ENCODE results near the gene NUDT11. TPM values are rescaled to one million over a fixed set of nuclear protein-coding genes. Genes with fewer than 3 reads are reported as not detected.

Gene NUDT11
- total and polyA plus RNA-seq, 10 of the 15 experiments (the other 5 are each of a cell fraction or from before 2014, with no cell fraction given) = 0.06 TPM; not detected in 9

DNA sequence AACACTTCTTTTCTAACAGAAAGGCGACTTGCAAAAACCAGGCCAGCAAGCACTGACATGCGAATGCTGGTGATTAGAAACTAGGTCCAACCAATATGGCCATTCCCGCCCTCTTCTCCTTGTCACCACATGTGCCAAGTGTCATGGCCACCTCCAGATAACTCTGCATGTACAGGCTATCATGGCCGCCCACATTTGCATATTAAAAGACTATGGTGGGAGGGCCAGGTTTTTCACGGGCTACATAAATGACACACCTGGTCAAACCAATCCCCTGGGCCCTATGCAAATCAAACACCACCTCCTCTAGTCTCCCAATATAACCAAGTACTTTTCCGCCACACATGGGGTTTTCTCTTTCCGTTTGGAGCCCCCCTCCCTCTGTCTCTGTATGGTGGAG, 40.1 kb downstream of the NUDT11 start:
- intact Hi-C loops (cut with micrococcal nuclease; ENCODE audit: unreplicated experiment) = loop anchor here (5.0 kb wide), 1 partner anchor 119 kb away; no protein-coding TSS in a partner anchor
- POLR2A ChIA-PET = no interaction called here
- Histone ChIP-seq H2AFZ (ENCODE audit: control insufficient read depth, low read depth, low read length) (no peak overlapping the region), H3K27me3 (replicated peaks in 1 of 2; ENCODE audit: control insufficient read depth in 2 of 2, insufficient read depth in 2 of 2, low read length in 1 of 2) (no peaks in the 10 kb centered on the region), H3K4me1 (ENCODE audit: control insufficient read depth, insufficient read depth, low read length) (no peaks in the 10 kb centered on the region), H3K4me3 (no peak overlapping the region), H3K4me2 (ENCODE audit: control insufficient read depth, insufficient read depth) (no peak overlapping the region), H3K9ac (ENCODE audit: control insufficient read depth, insufficient read depth, low read length) (no peak overlapping the region), H3K36me3 (ENCODE audit: control insufficient read depth in 2 of 2, insufficient read depth in 2 of 2, low read length in 1 of 2) (no peaks in the 10 kb centered on the region), H3K9me3 (replicated peaks; ENCODE audit: control insufficient read depth, insufficient read depth, low read length) (no peaks in the 10 kb centered on the region), H3K79me2 (ENCODE audit: control insufficient read depth, insufficient read depth, low read length) (no peaks in the 10 kb centered on the region), H4K20me1 (ENCODE audit: control insufficient read depth, insufficient read depth) (no peaks in the 10 kb centered on the region), H3K27ac (ENCODE audit: control insufficient read depth, insufficient read depth) (no peak overlapping the region)
- no peak for ATAC-seq
- SMC1A ChIA-PET (ENCODE audit: uncharacterized antibody, unreplicated experiment) = interaction anchor here (0.9 kb wide), 1 partner anchor 14 kb away, joined by 3 read pairs; no protein-coding TSS in a partner anchor
- no peak for DNase-seq (ENCODE audit: low read depth, low spot score)
- no TSS peak for BruUV-seq (replicated peaks)
- RAD21 ChIA-PET (ENCODE audit: unreplicated experiment) = interaction anchor here (0.9 kb wide), 1 partner anchor 120 kb away, joined by 3 read pairs; no protein-coding TSS in a partner anchor
- in situ Hi-C loops (cut with MboI) = no loop called here
- CTCF ChIA-PET = interaction anchor here (1.1 kb wide), 1 partner anchor 120 kb away, joined by 4 read pairs; no protein-coding TSS in a partner anchor
- no peak for FAIRE-seq
- 26% methylated on average over 7 of the region's 7 CpGs for WGBS (ENCODE audit: insufficient coverage, insufficient replicate concordance, low lambda C conversion rate, missing lambda C conversion rate)
- no peak for TF ChIP-seq DPF2 (IDR thresholded peaks at IDR 0.05)
- TF ChIP-seq NFYB (IDR thresholded peaks at IDR 0.05; ENCODE audit: insufficient read depth, low read depth, low read length) = no peak
- TF ChIP-seq YY1 (IDR thresholded peaks at IDR 0.05; ENCODE audit: low read depth, low read length) = 0 out of 2 replicates have a peak, but pooled peaks have one; percentile 27
- TF ChIP-seq, protein P1, sequence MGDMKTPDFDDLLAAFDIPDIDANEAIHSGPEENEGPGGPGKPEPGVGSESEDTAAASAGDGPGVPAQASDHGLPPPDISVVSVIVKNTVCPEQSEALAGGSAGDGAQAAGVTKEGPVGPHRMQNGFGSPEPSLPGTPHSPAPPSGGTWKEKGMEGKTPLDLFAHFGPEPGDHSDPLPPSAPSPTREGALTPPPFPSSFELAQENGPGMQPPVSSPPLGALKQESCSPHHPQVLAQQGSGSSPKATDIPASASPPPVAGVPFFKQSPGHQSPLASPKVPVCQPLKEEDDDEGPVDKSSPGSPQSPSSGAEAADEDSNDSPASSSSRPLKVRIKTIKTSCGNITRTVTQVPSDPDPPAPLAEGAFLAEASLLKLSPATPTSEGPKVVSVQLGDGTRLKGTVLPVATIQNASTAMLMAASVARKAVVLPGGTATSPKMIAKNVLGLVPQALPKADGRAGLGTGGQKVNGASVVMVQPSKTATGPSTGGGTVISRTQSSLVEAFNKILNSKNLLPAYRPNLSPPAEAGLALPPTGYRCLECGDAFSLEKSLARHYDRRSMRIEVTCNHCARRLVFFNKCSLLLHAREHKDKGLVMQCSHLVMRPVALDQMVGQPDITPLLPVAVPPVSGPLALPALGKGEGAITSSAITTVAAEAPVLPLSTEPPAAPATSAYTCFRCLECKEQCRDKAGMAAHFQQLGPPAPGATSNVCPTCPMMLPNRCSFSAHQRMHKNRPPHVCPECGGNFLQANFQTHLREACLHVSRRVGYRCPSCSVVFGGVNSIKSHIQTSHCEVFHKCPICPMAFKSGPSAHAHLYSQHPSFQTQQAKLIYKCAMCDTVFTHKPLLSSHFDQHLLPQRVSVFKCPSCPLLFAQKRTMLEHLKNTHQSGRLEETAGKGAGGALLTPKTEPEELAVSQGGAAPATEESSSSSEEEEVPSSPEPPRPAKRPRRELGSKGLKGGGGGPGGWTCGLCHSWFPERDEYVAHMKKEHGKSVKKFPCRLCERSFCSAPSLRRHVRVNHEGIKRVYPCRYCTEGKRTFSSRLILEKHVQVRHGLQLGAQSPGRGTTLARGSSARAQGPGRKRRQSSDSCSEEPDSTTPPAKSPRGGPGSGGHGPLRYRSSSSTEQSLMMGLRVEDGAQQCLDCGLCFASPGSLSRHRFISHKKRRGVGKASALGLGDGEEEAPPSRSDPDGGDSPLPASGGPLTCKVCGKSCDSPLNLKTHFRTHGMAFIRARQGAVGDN (IDR thresholded peaks at IDR 0.05) = no peak
- TF ChIP-seq NFYA (IDR thresholded peaks at IDR 0.05; ENCODE audit: borderline replicate concordance, low read depth, low read length) = no peak
